HFF-Myc (cell line): Measurements from ENCODE around the gene SPIRE2.

Experiments
- DNase-seq: peaks from one replicate; pipeline ENCODE4 v3.0.0-alpha.2; 2011; ENCODE audit warnings: low read depth; ENCODE audit errors: extremely low read depth
- H3K4me3 ChIP-seq: replicated peaks from 2 replicates; pipeline ENCODE4 v1.5.1; 2011; ENCODE audit warnings: low read depth, mild to moderate bottlenecking, control low read depth, low read length
- CTCF ChIP-seq: IDR thresholded peaks from 2 replicates; pipeline ENCODE4 v1.5.1; 2012; ENCODE audit warnings: mild to moderate bottlenecking, low read depth, low read length, control low read depth; ENCODE audit errors: missing control alignments

The SPIRE2 gene

GRCh38 chr16:89861648-89862047 is 33.4 kb downstream of the SPIRE2 start:
- H3K4me3 ChIP-seq: no peak overlapping the region
- TF ChIP-seq CTCF: no peak
- no peak for DNase-seq

DNA sequence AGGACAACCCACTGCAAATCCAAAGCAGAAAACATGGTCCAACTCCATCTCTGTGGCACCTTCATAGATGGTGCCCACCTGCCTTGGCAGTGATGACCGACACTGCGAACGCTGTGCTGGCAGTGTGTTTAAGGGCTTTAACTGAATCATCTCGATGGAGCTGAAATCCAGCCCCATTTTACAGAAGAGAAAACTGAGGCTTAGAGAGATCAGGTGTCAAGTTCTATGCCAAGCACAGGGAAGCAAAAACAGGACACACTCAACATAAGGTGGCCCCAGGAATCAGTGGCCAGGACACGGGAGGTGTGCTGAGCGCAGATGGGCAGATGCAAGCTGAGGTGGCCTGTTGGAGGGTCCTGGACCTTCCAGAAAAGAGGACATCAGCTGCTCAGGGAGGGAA is 34.5 kb downstream of the SPIRE2 start:
- H3K4me3 ChIP-seq: no peak overlapping the region
- DNase-seq: no peak
- TF ChIP-seq CTCF: no peak

GRCh38 chr16:89863741-89864526 is 35.7 kb downstream of the SPIRE2 start:
- TF ChIP-seq CTCF: no peak
- no peak overlapping the region for H3K4me3 ChIP-seq
- no peak for DNase-seq

- no peak for TF ChIP-seq CTCF
- no peak overlapping the region for H3K4me3 ChIP-seq
- no peak for DNase-seq
Measured at GRCh38 chr16:89864527-89864820, 36.2 kb downstream of the SPIRE2 start.

GRCh38 chr16:89867918-89868317 is 39.6 kb downstream of the SPIRE2 start:
- TF ChIP-seq CTCF: no peak
- H3K4me3 ChIP-seq: no peak overlapping the region
- DNase-seq: no peak

- H3K4me3 ChIP-seq: no peak overlapping the region
- no peak for TF ChIP-seq CTCF
- DNase-seq: no peak
Measured at GRCh38 chr16:89869911-89870310, 41.6 kb downstream of the SPIRE2 start.

DNA sequence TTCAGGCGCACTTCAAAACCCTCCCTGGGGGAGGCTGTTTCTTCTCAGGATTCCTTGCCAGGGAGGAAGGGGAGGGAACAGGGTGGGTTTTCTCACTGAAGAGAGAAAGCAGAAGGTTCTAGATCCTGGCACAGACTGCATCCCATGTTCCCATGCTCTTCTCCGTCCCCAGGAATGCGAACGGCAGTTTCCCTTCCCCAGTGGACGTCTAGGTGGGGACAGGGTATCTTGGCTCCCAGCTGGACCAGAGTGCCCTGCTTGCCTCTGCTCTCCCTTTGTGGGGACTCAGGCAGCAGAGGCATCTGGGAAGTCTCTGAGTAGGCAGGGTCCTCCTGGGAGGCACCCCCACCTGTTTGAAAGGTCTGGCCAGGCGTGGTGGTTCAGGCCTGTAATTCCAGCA is 42.2 kb downstream of the SPIRE2 start:
- H3K4me3 ChIP-seq: no peak overlapping the region
- TF ChIP-seq CTCF: no peak
- DNase-seq: no peak
